Lower lobe of right lung (tissue), 2 donors: ENCODE results near the gene PSD2. TPM values are rescaled to one million over a fixed set of nuclear protein-coding genes. Genes with fewer than 3 reads are reported as not detected.

Experiments
- ATAC-seq, 2 donors: fragments of 200-7000 bp; cut with Tn5 transposase; one replicate each; pipeline ENCODE4 v1.9.1; 2020 to 2022; ENCODE audit warnings: mild to moderate bottlenecking in 2 of 2, moderate library complexity in 2 of 2
- DNase-seq: peaks from one replicate; pipeline ENCODE4 v3.0.0-alpha.2; 2020
- H3K27ac ChIP-seq: fragments of 200-600 bp; one replicate; pipeline ENCODE4 v1.8.0; 2022
- H3K27me3 ChIP-seq: fragments of 200-600 bp; one replicate; pipeline ENCODE4 v1.8.0; 2022; ENCODE audit warnings: low read depth
- H3K36me3 ChIP-seq: fragments of 200-600 bp; one replicate; pipeline ENCODE4 v1.8.0; 2022; ENCODE audit warnings: mild to moderate bottlenecking
- H3K4me1 ChIP-seq: fragments of 200-600 bp; one replicate; pipeline ENCODE4 v1.8.0; 2022
- H3K4me3 ChIP-seq: fragments of 200-600 bp; one replicate; pipeline ENCODE4 v1.8.0; 2022; ENCODE audit warnings: mild to moderate bottlenecking
- H3K9me3 ChIP-seq: fragments of 200-600 bp; one replicate; pipeline ENCODE4 v1.8.0; 2022
- intact Hi-C: fragments of 100-400 bp; cut with DNase I; formaldehyde crosslinking; loops from one replicate; pipeline ENCODE4 v1.11.0; 2022
- total RNA-seq: library from RNA; stranded (reverse); fragmentation: NEBNext Ultra II Directional; extraction: Animal tissue kit (Norgen Biotek cat#: 25700); gene quantifications from one replicate; pipeline ENCODE4 v1.2.1, GENCODE V29; 2021
- TF ChIP-seq, protein P1 (sequence below): fragments of 200-600 bp; IDR thresholded peaks from one replicate; pipeline ENCODE4 v1.8.0; 2022; ENCODE audit warnings: antibody characterized with exemption, mild to moderate bottlenecking
- donor health status: DM: no; HTN: yes; CAD: no; lungs with severe emphysema.

PSD2 gene
- total RNA-seq, 1 donor from 2014 or later = not detected

DNA sequence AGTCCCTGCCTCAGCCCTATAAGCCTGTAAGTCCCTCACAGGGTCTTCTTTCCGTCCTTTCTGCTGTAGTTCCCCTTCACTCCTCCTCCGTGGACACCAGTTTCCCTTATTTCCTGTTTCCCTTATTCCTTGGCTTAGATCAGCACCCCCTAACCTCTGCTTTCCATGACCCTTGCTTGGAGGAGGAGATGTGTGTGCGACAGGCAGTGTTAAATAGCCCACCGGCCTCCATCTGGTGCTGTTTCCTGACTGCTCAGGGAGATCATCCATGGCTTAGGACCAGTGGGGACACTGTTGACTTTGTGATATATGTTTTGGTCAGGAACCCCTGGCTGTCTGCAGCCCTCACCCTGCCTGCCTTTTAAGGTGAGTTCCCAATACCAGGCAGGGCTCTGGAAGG, 34.1 kb upstream of the PSD2 start:
- no peak for DNase-seq
- TF ChIP-seq, protein P1, sequence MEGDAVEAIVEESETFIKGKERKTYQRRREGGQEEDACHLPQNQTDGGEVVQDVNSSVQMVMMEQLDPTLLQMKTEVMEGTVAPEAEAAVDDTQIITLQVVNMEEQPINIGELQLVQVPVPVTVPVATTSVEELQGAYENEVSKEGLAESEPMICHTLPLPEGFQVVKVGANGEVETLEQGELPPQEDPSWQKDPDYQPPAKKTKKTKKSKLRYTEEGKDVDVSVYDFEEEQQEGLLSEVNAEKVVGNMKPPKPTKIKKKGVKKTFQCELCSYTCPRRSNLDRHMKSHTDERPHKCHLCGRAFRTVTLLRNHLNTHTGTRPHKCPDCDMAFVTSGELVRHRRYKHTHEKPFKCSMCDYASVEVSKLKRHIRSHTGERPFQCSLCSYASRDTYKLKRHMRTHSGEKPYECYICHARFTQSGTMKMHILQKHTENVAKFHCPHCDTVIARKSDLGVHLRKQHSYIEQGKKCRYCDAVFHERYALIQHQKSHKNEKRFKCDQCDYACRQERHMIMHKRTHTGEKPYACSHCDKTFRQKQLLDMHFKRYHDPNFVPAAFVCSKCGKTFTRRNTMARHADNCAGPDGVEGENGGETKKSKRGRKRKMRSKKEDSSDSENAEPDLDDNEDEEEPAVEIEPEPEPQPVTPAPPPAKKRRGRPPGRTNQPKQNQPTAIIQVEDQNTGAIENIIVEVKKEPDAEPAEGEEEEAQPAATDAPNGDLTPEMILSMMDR = no peak

DNA sequence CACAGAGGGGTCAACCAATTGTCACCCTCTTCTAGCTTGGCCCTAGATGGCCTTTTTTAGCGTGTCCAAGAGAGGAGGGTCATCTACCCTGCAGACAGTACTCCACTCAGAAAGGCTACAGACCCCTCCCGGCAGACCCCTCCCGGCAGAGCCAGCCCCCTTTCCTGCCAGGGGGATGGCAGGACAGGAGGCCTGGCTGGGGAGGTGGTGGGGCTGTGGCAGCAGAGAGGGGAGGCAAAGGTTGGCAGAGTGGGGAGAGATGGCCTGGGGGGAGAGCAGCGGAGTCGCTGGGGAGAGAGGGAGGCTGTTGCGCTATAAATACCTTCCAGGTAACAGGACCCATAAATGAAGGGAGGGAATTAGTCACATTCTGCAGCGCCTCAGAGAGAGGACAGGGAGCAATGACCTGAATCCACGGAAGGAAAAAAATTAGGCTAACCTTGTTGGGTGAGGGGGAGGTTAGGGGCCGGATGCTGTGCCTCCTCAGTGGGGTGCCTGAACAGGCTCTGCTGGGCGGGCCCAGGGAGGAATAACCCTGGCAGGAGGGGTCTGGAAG, 32.9 kb upstream of the PSD2 start:
- H3K27me3 ChIP-seq = peaks cover 42% of the 10 kb centered on the region
- H3K36me3 ChIP-seq = no peaks in the 10 kb centered on the region
- TF ChIP-seq, protein P1 = no peak
- ATAC-seq (no peak), DNase-seq (no peak)
- H3K4me1 ChIP-seq = no peaks in the 10 kb centered on the region
- no peaks in the 10 kb centered on the region for H3K9me3 ChIP-seq
- intact Hi-C loops = loop anchor here (10.0 kb wide), 1 partner anchor 128 kb away; no protein-coding TSS in a partner anchor
- H3K4me3 ChIP-seq = no peak overlapping the region
- no peak overlapping the region for H3K27ac ChIP-seq

More for the DNA sequence above, 34.1 kb upstream of the PSD2 start:
- Histone ChIP-seq H3K9me3 (no peaks in the 10 kb centered on the region), H3K27me3 (peaks cover 47% of the 10 kb centered on the region), H3K27ac (no peak overlapping the region), H3K4me1 (no peaks in the 10 kb centered on the region), H3K36me3 (no peaks in the 10 kb centered on the region), H3K4me3 (no peak overlapping the region)
- no peak for ATAC-seq
- intact Hi-C loops = loop anchor here (10.0 kb wide), 1 partner anchor 127 kb away; no protein-coding TSS in a partner anchor

DNA sequence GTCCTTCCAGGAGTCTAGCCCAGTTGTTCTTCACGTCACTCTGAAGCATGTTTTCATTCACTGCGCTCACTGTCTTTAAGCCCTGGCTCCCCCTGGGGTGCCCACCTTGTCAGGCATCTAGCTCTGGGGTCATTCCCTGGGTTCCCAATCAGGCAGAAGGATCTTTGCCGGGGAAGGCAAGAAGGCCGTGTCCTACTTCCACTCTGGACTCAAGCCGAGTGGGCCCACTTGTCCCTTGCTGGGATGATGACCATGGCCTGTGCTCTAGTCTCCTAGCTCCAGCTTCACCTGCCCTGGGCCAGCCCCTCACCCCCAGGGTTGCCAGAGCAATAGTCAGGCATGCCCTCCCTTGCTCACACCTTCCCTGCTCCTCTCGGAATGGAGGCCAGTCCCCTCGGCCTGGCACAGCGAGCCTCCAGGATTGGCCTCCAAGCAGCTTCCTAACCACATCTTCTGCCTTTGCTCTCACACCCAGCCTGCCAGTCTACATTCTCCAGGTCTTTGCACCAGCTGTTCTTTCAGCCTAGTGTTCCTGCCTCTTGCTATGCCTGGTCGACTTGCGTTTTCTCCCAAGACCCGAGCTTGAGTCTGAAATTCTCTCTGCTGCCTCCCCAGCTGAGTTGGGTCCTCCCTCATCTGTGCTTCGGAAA, 32.2 kb upstream of the PSD2 start:
- no peak overlapping the region for H3K27ac ChIP-seq
- TF ChIP-seq, protein P1 = no peak
- peaks cover 4% of the 10 kb centered on the region for H3K4me1 ChIP-seq
- H3K36me3 ChIP-seq = no peaks in the 10 kb centered on the region
- peaks cover 38% of the 10 kb centered on the region for H3K27me3 ChIP-seq
- no peaks in the 10 kb centered on the region for H3K9me3 ChIP-seq
- intact Hi-C loops = loop anchor here (10.0 kb wide), 1 partner anchor 129 kb away; no protein-coding TSS in a partner anchor
- ATAC-seq (no peak), DNase-seq (no peak)
- H3K4me3 ChIP-seq = no peak overlapping the region

DNA sequence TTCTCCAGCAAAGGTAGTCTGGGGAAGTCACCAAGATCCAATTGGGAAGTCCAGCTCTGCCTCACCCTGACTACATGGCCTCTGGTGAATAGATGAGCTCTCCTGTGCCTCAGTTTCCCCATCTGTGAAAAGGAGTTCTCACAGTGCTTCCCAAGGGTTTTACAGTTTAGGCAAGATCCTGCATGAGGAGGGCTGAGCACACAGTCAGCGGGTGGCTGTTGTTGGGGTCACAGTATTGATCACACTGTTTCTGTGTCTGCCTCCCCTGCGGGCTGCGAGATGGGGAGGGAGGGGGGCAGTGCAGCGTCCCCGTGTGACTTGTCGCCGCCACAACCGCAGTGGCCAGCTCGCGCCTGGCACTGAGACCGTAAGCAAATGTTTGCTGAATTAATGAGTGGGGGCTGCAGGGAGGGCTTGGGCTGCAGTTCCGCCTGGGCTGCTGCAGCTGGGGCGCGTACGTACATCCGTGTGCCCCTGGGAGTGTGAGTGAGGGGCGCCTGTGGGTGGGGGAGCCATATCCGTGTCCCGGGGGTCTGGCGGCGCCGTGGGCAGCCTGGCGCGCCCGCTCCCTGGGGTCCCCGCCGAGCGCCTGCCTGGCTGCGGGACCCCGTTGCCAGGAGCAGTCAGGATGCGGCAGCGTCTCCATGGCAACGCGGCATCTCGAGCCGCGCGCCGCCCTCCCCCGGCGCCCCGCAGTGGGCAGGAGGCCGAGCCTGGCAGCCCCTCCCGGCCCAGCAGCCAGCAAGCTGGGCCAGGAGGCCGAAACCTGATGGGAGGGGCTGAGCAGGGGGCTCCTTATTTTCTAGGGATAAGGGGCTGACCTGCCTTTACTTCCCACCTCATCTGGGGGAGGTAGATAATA, 31.4 kb upstream of the PSD2 start:
- H3K36me3 ChIP-seq = no peaks in the 10 kb centered on the region
- DNase-seq = no peak
- H3K9me3 ChIP-seq = no peaks in the 10 kb centered on the region
- peaks cover 12% of the 10 kb centered on the region for H3K4me1 ChIP-seq
- TF ChIP-seq, protein P1 = no peak
- intact Hi-C loops = loop anchor here (10.0 kb wide), 1 partner anchor 129 kb away; no protein-coding TSS in a partner anchor
- peaks cover 30% of the 10 kb centered on the region for H3K27me3 ChIP-seq
- H3K27ac ChIP-seq = no peak overlapping the region
- no peak for ATAC-seq
- H3K4me3 ChIP-seq = no peak overlapping the region

DNA sequence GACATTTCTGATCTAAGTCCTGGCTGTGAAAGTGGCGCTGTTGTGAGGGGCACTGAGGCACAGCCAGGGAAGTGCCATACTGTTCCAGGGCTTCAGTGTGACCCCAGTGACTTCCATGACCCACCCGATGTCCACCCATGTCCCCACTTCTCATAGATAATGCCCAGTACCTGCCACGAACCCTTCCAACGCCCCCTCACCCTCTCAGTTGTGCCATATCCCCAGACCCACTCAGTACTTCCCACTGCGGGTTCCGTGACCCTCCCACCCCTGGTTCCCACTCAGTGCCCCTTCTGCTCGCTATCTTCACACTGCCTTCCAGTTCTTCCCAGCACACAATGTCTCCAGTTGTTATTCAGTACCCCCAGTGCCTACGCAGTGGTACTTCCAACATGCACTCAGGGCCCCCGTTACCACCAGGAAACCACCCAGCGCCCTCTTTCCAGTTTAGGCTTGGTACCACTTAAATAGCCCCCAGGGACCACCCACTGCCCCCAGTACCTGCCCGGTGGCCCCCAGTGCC, 30.7 kb upstream of the PSD2 start:
- no peak overlapping the region for H3K27ac ChIP-seq
- TF ChIP-seq, protein P1 = no peak
- intact Hi-C loops = loop anchor here (10.0 kb wide), 1 partner anchor 130 kb away; no protein-coding TSS in a partner anchor
- H3K36me3 ChIP-seq = no peaks in the 10 kb centered on the region
- no peaks in the 10 kb centered on the region for H3K9me3 ChIP-seq
- DNase-seq (no peak), ATAC-seq (no peak)
- H3K27me3 ChIP-seq = peaks cover 29% of the 10 kb centered on the region
- H3K4me3 ChIP-seq = no peak overlapping the region
- peaks cover 13% of the 10 kb centered on the region for H3K4me1 ChIP-seq
